Glomerular visceral epithelial cell (primary cell): ENCODE results near the gene RPL28.

ENCODE experiments used
- DNase-seq: peaks from one replicate; pipeline ENCODE4 v3.0.0-alpha.2; 2016; ENCODE audit errors: extremely low spot score

Gene RPL28

DNA sequence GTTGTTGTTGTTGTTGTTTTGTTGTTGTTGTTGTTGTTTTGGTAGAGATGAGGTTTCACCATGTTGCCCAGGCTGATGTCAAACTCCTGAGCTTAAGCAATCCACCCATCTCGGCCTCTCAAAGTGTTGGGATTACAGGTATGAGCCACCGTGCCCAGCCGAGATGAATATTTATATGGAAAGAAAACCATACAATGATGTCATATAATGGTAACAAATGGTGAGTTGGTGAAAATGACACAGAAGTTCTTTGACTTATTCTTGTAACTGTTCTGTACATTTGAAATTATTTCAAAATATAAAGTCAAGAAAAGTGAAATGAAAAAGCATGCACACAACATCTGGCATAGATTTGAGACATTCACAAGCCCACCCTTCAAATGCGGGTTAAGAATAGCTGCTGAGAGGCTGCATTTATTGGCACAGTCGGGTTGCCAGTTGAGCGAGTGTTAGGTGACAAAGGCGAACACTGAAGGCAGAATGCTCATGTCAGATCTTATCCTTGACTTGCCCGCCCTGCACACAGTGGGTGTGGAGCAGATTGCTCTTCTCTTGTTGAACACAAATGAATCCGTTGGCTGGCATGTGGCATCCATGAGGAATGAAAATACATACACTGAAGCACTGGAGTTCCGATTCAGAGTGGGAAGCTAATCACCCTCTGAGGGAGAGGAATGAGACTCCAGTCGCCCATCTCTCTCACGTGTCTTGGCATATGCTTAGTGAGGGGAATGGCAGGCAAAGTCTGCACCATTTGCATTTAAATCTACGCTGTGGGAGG is 37.7 kb downstream of the RPL28 start:
- DNase-seq = no peak

DNA sequence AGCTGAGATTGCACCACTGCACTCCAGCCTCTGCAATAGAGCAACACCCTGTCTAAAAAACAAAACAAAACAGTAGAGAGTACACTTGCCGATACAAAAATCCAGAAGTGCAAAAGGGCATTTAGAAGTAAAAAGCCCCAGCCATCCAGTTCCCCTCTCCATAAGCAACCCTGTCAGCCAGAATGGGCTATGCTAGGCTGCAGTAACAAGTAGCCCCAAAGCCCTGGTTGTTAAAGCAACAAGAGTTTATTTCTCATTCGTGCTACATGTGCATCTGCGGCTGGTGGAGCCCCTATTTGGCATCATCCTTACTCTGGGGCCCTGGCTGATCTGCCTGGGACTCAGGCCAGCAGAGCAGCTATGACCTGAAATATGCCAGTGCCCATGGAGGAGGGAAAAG is 38.8 kb downstream of the RPL28 start:
- DNase-seq = no peak

DNA sequence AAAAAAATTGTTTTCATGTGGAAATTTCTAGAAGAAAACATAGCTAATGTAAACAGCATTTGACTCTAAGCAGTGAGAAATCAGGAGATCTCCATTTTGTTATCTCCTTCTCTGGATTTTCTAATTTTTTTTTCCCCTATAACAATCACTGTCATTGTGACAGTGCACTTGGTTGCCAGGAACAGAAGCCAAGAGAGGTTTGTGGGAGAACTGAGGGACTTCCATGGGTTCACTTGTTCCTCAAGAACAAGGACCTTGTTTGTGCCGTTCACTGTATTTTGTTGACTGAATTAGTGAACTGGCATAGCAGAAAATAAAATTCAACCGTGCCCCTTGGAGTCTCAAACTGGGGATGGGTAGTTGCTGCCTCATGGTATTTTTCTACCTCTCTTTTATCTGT is 40.3 kb downstream of the RPL28 start:
- DNase-seq = no peak

DNA sequence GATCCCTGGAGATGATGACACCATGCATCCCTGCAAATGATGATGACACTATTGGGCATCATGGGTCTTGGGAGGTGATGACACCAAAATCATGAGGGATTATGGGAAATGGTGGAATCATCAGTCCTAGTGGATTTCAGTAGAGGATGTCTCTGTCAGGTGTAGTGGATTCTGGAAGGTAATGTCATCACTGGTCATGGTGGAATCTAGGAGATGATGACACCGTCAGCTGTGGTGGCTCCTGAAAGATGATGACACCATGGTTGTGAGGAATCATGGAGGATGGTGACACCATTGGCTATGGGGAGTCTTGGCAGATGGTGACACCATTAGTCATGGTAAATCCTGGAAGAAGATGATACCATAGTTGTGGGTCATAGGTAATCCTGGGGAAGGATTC is 45.5 kb downstream of the RPL28 start:
- DNase-seq = no peak

DNA sequence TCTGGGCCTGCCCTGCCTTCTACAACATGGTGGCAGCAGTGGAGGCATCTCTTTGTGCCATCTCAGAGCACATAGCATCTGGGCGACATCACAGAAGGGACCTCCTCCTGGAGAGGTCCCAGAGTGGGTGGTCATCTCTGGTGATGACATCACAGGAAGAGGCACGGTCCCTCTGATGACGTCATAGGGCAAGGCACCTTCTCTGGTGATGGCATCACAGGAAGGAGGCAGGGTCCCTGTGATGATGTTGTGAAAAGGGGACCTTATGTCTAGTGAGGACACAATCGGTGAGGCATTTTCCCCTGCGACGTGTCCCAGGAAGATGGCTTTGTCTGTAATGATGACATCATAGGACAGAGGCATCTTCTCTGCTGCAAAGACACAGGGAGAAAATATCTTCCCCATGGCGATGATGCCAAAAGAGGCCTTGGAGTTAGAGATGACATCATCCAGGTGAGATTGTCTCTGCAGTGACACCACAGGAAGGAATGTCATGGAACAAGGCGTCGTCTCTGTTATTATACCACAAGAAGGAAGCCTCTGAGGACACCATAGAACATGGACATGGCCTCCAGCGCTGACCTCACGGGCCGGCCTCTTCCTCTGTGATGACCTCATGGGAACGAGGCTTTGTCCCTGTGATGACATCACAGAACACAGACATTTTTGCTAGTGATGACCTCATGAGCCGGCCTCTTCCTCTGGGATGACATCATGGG is 46.7 kb downstream of the RPL28 start:
- DNase-seq = no peak

DNA sequence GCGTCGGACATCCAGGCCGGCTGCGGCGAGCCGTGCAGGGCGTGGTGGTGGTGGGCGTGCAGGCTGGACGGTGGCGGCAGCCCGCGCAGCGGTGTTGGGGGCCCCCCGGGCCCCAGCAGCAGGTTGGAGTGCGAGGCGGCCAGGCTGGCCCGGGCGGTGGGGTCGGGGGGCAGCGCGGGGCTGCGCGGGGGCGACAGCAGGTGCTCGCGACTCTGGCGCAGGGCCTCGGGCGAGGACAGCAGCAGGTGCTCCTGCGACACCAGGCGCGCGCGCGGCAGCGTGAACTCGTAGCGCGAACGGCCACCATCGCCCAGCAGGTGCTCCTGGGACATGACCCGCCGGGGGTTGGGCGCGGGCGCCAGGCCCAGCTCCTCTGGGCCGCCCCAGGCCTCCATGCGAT is 47.6 kb downstream of the RPL28 start:
- no peak for DNase-seq

DNA sequence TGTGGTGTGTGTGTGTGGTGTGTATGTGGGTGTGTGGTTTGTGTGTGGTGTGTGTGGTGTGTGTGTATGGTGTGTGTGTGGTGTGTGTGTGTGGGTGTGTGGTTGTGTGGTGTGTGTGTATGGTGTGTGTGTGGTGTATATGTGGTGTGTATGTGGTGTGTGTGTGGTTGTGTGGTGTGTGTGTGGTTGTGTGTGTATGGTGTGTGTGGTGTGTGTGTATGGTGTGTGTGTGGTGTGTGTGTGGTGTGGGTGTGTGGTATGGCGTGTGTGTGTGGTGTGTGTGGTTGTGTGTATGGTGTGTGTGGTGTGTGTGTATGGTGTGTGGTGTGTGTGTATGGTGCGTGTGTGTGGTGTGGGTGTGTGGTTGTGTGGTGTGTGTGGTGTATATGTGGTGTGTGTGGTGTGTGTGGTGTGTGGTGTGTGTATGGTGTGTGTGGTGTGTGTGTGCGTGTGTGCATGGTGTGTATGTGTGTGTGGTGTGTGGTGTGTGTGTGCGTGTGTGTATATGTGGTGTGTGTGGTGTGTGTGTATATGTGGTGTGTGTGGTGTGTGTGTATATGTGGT is 48.7 kb downstream of the RPL28 start:
- no peak for DNase-seq

DNA sequence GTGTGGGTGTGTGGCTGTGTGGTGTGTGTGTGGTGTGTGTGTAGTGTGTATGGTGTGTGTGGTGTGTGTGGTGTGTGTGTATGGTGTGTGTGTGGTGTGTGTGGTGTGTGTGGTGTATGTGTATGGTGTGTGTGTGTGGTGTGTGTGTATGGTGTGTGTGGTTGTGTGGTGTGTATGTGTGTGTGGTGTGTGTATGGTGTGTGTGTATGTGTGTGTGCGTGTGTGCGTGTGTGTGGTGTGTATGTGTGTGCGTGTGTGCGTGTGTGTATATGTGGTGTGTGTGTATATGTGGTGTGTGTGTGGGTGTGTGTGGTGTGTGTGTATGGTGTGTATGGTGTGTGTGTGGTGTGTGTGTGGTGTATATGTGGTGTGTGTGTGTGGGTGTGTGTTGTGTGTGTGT is 49.3 kb downstream of the RPL28 start:
- DNase-seq = no peak

DNA sequence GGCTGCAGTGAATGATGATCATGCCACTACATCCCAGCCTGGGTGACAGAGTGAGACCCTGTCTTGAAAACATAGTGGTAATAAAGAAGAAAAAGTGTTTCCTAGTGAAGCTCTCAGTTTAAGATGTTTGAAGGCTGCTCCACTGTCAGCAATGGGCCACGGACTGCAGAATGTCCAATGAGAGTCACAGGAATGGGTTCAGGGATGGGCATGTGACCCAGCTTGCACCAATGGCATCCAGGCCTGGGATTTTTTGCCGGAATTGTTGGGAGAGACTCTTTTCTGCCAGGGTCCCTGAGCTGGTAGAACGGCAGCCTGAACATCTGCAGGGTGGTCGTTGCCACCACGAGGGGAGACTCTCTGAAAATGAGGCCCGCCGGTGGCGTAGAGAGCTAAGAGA is 51.1 kb downstream of the RPL28 start:
- DNase-seq = no peak

DNA sequence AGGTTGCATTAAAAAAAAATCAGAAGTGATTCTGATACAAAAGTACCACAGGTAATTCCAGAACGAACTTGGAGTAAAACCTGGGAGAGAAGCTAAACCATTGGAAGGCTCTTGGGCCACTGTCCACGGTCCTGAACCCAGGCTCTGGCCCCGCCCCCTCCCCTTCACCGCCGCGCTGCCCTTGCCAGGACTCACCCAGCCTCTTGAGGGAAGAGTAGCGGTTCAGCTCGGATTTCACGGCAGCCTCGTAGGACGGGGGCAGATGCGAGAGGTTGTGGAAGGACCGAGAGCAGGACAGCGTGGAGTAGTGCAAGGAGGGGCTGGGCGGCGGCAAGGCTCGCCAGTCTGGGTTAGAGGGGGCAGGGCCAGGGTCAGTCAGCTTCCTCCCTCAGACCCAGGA is 51.7 kb downstream of the RPL28 start:
- peak; percentile 68 for DNase-seq

DNA sequence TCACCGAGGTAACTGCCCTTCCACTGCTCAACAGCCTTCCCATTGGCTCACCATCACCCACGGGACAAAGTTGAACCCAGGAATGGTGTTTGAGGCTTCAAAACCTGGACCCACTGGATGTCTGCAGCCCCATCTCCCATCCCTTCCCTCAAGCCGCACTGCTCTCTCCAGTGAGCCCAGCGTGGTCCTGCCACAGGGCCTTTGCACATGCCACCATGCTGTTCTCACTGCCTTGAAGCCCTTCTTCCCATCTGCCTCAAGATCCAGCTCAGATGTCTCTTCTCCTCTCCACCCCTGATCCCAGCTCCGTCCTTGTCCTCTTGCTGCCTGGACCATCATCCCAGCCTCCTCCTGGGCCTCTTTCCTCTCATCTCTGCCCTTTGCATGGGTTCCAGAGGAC is 53.3 kb downstream of the RPL28 start:
- DNase-seq = no peak

DNA sequence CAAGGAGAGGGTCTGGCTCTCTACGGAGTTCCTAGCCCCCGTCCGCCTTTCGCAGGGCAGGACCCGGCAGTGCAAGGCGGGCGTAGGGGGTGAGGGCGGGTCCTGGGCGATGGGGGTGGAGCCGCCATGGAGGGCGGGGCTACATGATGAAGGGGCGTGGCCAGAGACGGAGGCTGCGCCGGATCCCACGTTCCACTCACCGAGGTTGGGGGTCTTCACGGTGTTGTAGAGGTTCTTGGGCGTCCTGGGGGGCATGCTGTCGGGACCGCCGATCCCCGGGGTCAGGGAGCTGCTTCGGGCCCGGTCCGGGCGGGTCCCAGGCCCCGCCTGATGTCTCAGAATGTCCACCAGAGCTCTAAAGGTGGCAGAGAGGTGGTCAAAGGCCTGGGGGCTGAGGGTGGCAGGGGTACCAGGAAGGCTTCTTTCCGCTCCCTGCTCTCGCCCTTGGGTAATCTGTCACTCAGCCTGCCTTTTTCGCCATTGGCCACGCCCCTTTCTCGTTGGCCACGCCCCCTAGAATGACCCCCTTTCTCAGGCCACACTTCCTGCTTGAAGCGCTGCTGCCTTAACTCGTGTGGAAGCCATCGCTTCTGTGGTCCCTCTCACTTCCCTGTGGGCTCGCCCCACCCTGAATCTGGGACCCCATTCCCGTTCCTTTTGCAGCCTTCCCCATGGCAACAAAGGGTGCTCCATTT is 54.8 kb downstream of the RPL28 start:
- DNase-seq = no peak

DNA sequence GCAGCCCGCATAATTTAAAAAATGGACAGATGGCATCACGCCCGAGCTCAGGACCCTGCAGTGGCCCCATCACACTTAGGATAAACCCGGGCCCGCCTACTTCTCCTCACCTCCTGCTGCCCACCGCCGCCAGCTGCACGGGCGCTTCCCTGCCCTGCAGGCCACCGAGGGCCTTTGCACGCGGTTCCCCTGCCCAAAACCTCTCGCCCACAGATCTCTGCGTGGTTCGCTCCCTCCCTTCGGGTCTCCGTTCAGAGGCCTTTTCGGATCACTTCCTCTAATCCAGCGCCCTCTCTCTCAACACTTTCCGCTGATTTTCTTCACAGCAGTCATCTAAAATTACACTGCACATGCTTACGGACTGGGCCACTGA is 55.6 kb downstream of the RPL28 start:
- DNase-seq = no peak

DNA sequence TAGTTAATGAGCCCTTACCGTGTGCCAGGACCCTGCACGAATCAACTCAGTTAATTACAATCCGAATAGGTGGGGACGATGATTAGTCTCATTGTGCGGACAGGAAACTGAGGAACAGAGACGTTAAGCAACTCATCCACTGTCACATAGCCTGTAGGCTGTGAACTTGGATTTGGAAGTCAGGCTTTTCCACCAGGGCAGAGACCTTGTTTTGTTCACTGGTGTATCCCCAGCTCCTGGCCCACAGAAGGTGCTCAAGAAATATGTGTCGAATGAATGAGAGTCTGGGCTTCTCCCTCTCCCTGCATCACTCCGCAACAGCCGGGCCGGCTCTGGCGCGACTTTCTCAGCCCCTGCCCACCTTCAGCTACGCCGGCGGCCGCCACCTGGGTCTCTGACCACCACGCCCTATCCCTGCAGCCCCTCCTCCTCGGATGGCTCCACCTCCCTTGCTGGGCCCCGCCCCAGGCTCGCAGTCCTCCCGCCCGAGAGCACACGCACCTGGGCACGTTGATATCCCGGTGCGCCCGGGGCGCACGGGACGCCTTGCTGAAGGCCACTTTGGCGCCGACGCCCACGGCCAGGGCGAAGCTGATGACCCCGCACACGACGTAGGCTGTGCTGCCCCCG is 56.1 kb downstream of the RPL28 start:
- no peak for DNase-seq

DNA sequence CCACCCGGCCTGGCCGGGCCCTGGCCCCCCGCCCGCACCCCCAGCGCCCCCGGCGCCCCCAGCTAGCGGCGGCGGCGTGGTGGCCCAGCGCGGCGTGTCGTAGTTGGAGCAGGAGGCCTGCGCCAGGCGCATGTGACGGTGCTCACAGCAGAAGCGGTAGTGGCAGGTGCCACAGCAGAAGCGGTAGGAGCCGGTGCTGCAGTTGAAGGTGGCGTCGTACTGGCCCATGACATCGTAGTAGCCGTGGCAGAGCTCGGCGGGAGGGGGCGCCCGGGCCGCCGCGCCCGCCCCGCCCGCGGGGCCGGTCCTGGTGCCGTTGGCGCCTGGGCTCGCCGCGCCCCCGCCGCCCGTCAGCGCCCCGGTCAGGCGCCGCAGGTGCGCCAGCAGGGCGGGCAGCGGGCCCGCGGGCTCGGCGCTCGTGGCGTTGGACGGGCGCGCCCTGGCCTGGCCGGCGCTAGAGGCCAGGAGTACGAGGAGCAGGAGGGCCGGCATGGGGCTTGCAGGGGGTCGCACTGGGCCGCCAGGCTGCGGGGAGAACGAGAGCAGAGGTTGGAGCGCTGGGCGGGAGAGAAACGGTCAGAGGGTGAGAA is 56.7 kb downstream of the RPL28 start:
- DNase-seq = no peak

DNA sequence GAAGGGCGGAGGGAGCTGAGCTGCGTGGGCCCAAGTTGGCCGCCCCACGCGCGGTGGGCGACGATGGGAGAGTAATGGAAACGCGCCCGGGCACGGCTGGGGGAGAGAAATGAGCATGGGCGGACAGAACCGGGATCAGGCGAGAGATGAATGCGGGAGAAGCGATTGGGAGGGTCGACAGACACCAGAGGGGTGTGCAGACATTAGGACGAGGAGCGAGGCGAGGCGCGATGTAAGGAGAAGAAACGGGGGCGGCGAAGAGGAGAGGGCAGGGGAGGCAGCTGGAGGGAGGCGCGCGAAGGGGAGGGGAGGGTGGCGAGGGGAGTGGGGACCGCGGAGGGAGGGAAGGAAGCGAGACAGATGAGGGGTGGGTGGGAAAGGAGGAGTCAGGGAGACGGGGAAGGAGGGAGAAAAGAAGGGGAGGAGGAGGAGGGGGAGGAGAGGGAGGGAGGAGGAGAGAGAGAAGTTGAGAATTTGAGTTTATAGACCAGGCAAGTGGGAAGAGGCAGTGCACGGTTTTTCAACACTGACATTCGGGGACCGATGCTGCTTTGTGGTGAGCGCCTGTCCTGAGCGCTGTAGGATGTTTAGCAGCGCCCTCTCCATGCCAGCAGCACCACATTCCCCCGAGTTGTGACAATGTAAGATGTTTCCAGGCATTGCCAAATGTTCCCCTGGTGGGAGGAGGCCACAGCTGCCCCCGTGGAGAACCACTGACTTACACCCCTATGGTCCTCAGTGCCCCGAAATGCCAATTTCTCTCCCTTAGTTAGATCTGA is 57.5 kb downstream of the RPL28 start, which contains the start of gene SHISA7:
SHISA7 (minus strand) TSS at position 256 of the 779 bp plus-strand sequence. CDS start 437 bp downstream, outside the sequence.
- DNase-seq = no peak

DNA sequence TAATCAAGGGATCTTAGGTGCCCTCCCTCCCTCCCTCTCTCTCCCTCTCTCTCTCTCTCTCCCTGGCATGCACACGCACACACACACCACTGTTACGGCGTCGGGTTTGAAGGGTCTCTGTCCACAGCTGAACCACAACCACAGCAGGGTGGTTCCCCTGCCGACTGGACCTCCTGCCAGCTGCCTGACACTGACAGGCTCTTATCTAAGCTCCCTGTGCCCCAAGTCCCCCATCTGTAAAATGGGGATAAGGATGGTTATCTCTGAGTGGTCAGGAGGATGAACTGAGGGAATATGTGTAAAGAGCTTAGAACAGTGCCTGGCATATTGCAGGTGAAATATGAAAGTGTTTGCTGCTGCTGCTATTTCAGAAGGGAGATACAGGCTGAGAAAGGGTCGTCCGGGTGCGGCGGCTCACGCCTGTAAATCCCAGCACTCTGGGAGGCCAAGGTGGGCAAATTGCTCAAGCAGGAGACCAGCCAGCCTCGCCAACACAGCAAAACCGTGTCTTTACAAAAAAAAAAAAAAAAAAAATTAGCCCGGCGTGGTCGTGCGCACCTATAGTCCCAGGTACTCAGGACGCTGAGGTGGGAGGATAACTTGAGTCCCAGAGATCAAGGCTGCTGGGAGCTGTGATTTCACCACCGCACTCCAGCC is 58.2 kb downstream of the RPL28 start:
- no peak for DNase-seq

DNA sequence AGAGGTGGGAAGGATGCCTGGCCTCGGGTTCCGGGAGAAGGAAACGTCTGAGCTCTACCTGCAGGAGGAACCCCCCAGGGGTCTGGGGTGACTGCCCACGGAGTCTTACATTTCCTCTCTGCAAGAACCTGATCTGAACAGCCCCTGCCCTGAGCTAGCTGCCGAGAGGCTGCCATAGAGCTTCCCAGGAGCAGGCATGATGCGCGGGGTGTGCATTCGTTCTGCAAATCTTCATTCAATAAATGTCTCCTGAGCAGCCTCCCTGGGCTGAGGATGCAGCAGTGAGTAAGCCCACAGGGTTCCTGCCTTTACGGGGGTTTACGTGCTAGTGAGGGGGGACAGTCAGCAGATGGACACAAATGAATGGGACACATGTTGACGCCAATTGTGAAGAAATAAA is 58.9 kb downstream of the RPL28 start:
- DNase-seq = no peak

DNA sequence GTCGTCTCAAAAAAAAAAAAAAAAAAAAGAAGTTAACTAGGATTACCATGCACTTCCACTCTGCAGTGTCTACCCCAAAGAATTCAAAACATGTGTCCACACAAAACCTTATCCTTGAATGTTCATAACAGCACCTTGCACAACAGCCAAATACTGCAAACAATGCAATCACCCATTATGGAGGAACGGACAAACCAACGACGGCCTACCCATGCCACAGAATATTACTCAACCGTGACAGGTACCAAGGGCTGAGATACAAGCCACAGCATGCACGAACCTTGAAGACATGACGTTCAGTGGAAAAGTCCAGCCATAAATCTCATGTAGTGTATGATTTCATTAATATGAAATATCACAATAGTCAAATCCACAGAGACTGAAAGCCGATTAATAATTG is 60.3 kb downstream of the RPL28 start:
- DNase-seq = peak; percentile 37

DNA sequence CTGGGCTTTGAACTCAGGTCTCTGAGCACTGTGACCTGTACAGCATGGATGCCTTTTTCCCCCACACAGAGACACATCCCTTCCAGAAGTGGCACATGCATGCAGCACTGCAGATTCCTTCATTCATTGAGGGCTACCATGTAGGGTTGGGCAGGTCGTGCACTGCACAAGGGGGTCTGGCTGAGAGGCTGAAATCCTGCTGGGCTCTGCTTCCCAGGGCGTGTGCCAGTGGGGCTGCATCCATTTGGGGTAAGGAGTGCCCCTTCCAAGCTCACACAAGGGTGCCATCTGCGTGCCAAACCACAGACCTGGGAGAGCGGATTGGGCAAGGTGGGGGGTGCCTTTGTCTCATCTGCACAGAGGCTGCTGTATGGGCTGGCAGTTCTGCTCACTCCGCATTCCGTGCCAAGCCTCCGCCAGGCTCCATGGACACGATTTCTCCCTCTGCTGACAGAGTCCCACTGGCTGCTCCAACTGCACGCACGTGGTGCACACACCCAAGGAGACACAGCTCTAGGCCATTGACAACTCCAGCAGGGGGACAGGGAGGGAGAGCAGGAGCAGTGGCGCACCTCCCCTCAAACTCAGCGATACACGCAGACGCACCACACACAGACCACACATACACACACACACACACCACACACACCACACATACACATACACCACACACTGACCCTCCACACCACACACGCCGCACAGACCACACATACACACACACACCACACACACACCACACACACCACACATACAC is 61.9 kb downstream of the RPL28 start:
- DNase-seq = peak; percentile 50
